ENCODE results near the gene CHGA. TPM values are rescaled to one million over a fixed set of nuclear protein-coding genes. Genes with fewer than 3 reads are reported as not detected.

Gene CHGA
- total and polyA plus RNA-seq, 2 of the 8 experiments (the other 6 are each of a cell fraction or from before 2014, with no cell fraction given) = 17.5 to 28.2 TPM

GRCh38 chr14:92970271-92970670 is 47.3 kb downstream of the CHGA start:
- Histone ChIP-seq H3K18ac (ENCODE audit: extremely low read depth, low read length) (no peak overlapping the region), H4K91ac (replicated peaks; ENCODE audit: insufficient read length, low read length) (no peak overlapping the region), H2BK120ac (replicated peaks; ENCODE audit: low read depth, low read length) (no peak overlapping the region), H2AK5ac (ENCODE audit: low read depth, low read length) (no peak overlapping the region), H2BK12ac (ENCODE audit: low read depth, low read length) (no peak overlapping the region), H3K56ac (replicated peaks; ENCODE audit: insufficient read length, low read depth, low read length) (no peak overlapping the region), H3K9me3 (ENCODE audit: insufficient read depth in 2 of 2, low read depth in 1 of 2, low read length in 1 of 2) (no peaks in the 10 kb centered on the region), H4K20me1 (replicated peaks in 1 of 2; ENCODE audit: control insufficient read depth in 1 of 2, insufficient read depth in 2 of 2, low read length in 2 of 2) (peaks cover 0 to 12% of the 10 kb centered on the region in 2 experiments), H3K4me2 (ENCODE audit: insufficient read depth in 1 of 2, low read depth in 2 of 2, low read length in 2 of 2) (peak overlapping the region in 1 of 2 experiments; percentile 6; a peak in 2 of 4 replicates), H4K5ac (ENCODE audit: insufficient read length, low read depth, low read length) (no peak overlapping the region), H3K27ac (ENCODE audit: low read depth, low read length) (no peak overlapping the region), H3K4ac (replicated peaks; ENCODE audit: insufficient read length, low read depth, low read length) (no peak overlapping the region), H3K36me3 (ENCODE audit: control insufficient read depth in 2 of 4, insufficient read depth in 4 of 4, low read length in 3 of 4) (no peaks in the 10 kb centered on the region), H3K79me2 (ENCODE audit: control insufficient read depth in 1 of 2, insufficient read depth in 2 of 2, low read length in 2 of 2) (peaks cover 0 to 50% of the 10 kb centered on the region in 2 experiments; a peak in 2 of 4 replicates), H3K4me1 (replicated peaks in 1 of 4; ENCODE audit: control insufficient read depth in 3 of 4, insufficient read depth in 4 of 4, low read length in 3 of 4) (peaks cover 0 to 16% (median 8%) of the 10 kb centered on the region in 4 experiments; a peak in 5 of 7 replicates), H2BK5ac (ENCODE audit: low read depth, low read length) (no peak overlapping the region), H3K4me3 (ENCODE audit: extremely low read depth in 1 of 4, insufficient read depth in 2 of 4, low read depth in 3 of 4, low read length in 4 of 4) (no peak overlapping the region), H3K79me1 (ENCODE audit: low read depth, low read length) (peaks cover 4% of the 10 kb centered on the region; the same call in 1 of the 2 replicates), H2BK20ac (ENCODE audit: low read length) (no peak overlapping the region), H3K9ac (replicated peaks in 1 of 4; ENCODE audit: extremely low read depth in 1 of 4, low read depth in 3 of 4, low read length in 3 of 4) (no peak overlapping the region), H3K27me3 (replicated peaks in 1 of 4; ENCODE audit: control insufficient read depth in 3 of 4, extremely low read depth in 1 of 4, insufficient read depth in 3 of 4, low read length in 3 of 4) (no peaks in the 10 kb centered on the region), H3K14ac (ENCODE audit: insufficient read length) (no peak overlapping the region), H3K23ac (ENCODE audit: insufficient read length) (no peak overlapping the region), H4K8ac (ENCODE audit: extremely low read depth, insufficient read depth, low read length) (peak overlapping the region; percentile 36; the same call in 1 of the 2 replicates), H2AFZ (ENCODE audit: low read length) (no peak overlapping the region), H3K23me2 (ENCODE audit: low read depth, low read length) (no peaks in the 10 kb centered on the region), H2BK15ac (ENCODE audit: low read length) (no peak overlapping the region)
- WGBS, 2 experiments (ENCODE audit: extremely low coverage in 1 of 2, insufficient coverage in 1 of 2, insufficient read length in 1 of 2, insufficient replicate concordance in 2 of 2, low coverage in 1 of 2, low lambda C conversion rate in 2 of 2, missing lambda C conversion rate in 1 of 2) = 75% methylated on average over 11 of the region's 12 CpGs; no CpG with 5 or more reads in 1 of the 2 experiments
- ChIA-PET CTCF (ENCODE audit: partially characterized antibody) (interaction anchor here (0.7 to 6.5 kb wide), 10 partner anchors 15 to 284 kb away, joined by 3 to 34 read pairs (median 4); no protein-coding TSS in a partner anchor), POLR2A (ENCODE audit: partially characterized antibody) (interaction anchor here (0.6 to 0.7 kb wide), 2 partner anchors 25 to 35 kb away, joined by 3 read pairs; no protein-coding TSS in a partner anchor)
- TF ChIP-seq RNF2 (IDR thresholded peaks at IDR 0.05; ENCODE audit: borderline replicate concordance, low read depth, low read length, missing control alignments, poor library complexity, severe bottlenecking) (no peak), SAP30 (IDR thresholded peaks at IDR 0.05; ENCODE audit: insufficient read depth, insufficient replicate concordance, low read length) (no peak), SIN3A (conservative IDR thresholded peaks at IDR 0.05 in 1 of 2, IDR thresholded peaks at IDR 0.05 in 1 of 2; ENCODE audit: low read depth in 1 of 2, low read length in 2 of 2) (no peak), POLR2A (IDR thresholded peaks at IDR 0.05; ENCODE audit: control extremely low read depth in 1 of 2, low read depth in 2 of 2, low read length in 2 of 2) (no peak)
- DNase-seq (ENCODE audit: low read depth in 1 of 2, low spot score in 2 of 2) (no peak), FAIRE-seq (no peak)

Data from H1 (cell line).